ENCODE results near the gene PIGH. TPM values are rescaled to one million over a fixed set of nuclear protein-coding genes. Genes with fewer than 3 reads are reported as not detected.

The PIGH gene
- total and polyA plus RNA-seq, 2 of the 13 experiments (the other 11 are each of a cell fraction or from before 2014, with no cell fraction given) = 30.0 to 43.5 TPM

DNA sequence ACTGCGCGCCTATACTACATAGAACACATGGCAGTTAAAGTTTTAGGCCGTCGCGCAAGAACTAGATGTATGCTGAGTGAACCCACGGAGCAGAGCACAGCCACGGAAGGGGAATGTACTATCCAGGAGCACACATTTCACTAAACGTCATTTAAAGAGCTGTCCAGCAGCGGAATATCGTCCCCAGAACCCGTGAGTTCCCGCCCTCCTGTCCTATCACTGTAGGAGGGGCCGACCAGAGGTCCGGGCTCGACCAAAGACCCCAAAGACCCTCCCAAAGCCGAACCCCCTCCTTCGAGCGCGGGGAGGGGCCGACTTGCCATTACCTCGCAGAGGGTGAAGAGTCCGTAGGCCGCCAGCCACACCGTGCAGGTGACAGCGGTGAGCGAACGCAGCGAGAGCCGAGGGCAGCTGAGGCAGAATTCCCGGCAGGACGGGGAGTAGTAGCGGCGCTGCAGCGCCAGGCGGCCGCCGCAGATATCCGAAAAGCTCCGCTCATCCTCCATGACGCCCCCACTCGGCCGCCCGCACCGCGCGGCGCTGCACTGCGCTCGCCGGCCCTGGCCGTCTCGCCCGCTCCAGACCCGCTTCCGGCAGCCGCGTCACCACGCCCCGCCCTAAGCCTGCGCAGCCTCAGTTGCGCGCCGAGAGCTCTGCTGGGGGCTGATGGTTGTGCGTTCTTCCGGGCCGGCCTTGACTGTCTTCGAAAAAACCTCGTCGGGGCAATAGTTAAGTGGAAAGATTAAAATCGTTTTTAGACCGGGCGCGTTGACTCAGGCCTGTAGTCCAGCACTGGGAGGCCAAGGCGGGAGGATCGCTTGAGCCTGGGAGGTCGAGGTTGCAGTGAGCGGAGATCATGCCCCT lies at the start of gene PIGH (continued):
- TF ChIP-seq ZBTB10 (CRISPR knock-in tag; IDR thresholded peaks at IDR 0.05; ENCODE audit: borderline replicate concordance) = no peak
- TF ChIP-seq, protein P1, sequence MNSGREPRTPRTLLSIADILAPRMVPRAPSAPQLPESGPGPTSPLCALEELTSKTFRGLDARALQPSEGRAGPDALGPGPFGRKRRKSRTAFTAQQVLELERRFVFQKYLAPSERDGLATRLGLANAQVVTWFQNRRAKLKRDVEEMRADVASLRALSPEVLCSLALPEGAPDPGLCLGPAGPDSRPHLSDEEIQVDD (CRISPR knock-in tag; IDR thresholded peaks at IDR 0.05; ENCODE audit: borderline replicate concordance) = no peak
- no peak for TF ChIP-seq MAFF (IDR thresholded peaks at IDR 0.05; ENCODE audit: low read depth, low read length)
- TF ChIP-seq ZNF34 (CRISPR knock-in tag; IDR thresholded peaks at IDR 0.05; ENCODE audit: borderline replicate concordance) = no peak
- no peak for TF ChIP-seq RBM22 (optimal IDR thresholded peaks at IDR 0.05; ENCODE audit: low read length)
- TF ChIP-seq THAP7 (CRISPR knock-in tag; IDR thresholded peaks at IDR 0.05) = no peak
- TF ChIP-seq ZNF781 (CRISPR knock-in tag; IDR thresholded peaks at IDR 0.05; ENCODE audit: borderline replicate concordance, not compliant biosample characterization) = no peak
- peak; percentile 75 for TF ChIP-seq CBX1 (IDR thresholded peaks at IDR 0.05; ENCODE audit: low read depth)
- no peak for TF ChIP-seq CBX5 (CRISPR knock-in tag; IDR thresholded peaks at IDR 0.05; ENCODE audit: borderline replicate concordance)
- no peak for TF ChIP-seq ZNF205 (CRISPR knock-in tag; IDR thresholded peaks at IDR 0.05)
- TF ChIP-seq, protein P2, sequence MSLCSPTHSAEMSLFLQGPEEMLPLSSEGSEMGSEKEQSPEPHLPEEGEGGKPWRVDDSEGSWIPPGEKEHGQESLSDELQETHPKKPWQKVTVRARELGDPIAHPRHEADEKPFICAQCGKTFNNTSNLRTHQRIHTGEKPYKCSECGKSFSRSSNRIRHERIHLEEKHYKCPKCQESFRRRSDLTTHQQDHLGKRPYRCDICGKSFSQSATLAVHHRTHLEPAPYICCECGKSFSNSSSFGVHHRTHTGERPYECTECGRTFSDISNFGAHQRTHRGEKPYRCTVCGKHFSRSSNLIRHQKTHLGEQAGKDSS (CRISPR knock-in tag; IDR thresholded peaks at IDR 0.05; ENCODE audit: borderline replicate concordance, low read depth) = peak; percentile 91
- TF ChIP-seq ZBTB20 (CRISPR knock-in tag; IDR thresholded peaks at IDR 0.05; ENCODE audit: borderline replicate concordance, low read depth) = no peak
- TF ChIP-seq ZNF468 (CRISPR knock-in tag; IDR thresholded peaks at IDR 0.05) = no peak
- no peak for TF ChIP-seq SP1 (IDR thresholded peaks at IDR 0.05)
- peak; percentile 60; the same call in 1 of the 2 replicates for TF ChIP-seq SP1 (CRISPR knock-in tag; IDR thresholded peaks at IDR 0.05)
- TF ChIP-seq NONO (IDR thresholded peaks at IDR 0.05) = no peak
- peak; percentile 76 for TF ChIP-seq NONO (CRISPR knock-in tag; conservative IDR thresholded peaks at IDR 0.05)
- peak; percentile 58; the same call in 1 of the 2 replicates for TF ChIP-seq CSRNP1 (CRISPR knock-in tag; IDR thresholded peaks at IDR 0.05)
- no peak for TF ChIP-seq ZSCAN20 (CRISPR knock-in tag; IDR thresholded peaks at IDR 0.05; ENCODE audit: borderline replicate concordance)
- TF ChIP-seq, protein P3, sequence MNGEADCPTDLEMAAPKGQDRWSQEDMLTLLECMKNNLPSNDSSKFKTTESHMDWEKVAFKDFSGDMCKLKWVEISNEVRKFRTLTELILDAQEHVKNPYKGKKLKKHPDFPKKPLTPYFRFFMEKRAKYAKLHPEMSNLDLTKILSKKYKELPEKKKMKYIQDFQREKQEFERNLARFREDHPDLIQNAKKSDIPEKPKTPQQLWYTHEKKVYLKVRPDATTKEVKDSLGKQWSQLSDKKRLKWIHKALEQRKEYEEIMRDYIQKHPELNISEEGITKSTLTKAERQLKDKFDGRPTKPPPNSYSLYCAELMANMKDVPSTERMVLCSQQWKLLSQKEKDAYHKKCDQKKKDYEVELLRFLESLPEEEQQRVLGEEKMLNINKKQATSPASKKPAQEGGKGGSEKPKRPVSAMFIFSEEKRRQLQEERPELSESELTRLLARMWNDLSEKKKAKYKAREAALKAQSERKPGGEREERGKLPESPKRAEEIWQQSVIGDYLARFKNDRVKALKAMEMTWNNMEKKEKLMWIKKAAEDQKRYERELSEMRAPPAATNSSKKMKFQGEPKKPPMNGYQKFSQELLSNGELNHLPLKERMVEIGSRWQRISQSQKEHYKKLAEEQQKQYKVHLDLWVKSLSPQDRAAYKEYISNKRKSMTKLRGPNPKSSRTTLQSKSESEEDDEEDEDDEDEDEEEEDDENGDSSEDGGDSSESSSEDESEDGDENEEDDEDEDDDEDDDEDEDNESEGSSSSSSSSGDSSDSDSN (CRISPR knock-in tag; IDR thresholded peaks at IDR 0.05) = peak; percentile 96

Measured in HepG2 (cell line).